ENCODE measurements around the gene MRTFB. TPM values are rescaled to one million over a fixed set of nuclear protein-coding genes. Genes with fewer than 3 reads are reported as not detected.
A peak's percentile ranks its signal among the peaks of the same experiment; 100 is the strongest.

MRTFB gene
- total and polyA plus RNA-seq, 12 donors, result 5.5 to 77.7 (median 44.3) TPM

- peaks cover 0 to 8% of the 10 kb centered on the region in 2 donors for H3K4me1 ChIP-seq (replicated peaks in 1 of 2)
- H3K36me3 ChIP-seq (replicated peaks in 1 of 2), result no peaks in the 10 kb centered on the region
- intact Hi-C loops (cut with DNase I), result loop anchor here (10.0 kb wide), 2 partner anchors 349 to 359 kb away; partner anchors contain the start of gene ERCC4 (in 1 of the 2)
- H3K4me3 ChIP-seq, result no peak overlapping the region
- WGBS, 4 donors, result 84 to 89% (median 87%) methylated on average over 7 of the region's 7 CpGs
- DNase-seq, result peak in 1 of 7 donors; percentile 50
- TF ChIP-seq CTCF (IDR thresholded peaks at IDR 0.05), result no peak
- TF ChIP-seq POLR2A (IDR thresholded peaks at IDR 0.05), result no peak
- no peaks in the 10 kb centered on the region for H3K27me3 ChIP-seq
- H3K9me3 ChIP-seq (replicated peaks in 1 of 3), result no peaks in the 10 kb centered on the region
- H3K27ac ChIP-seq, result no peak overlapping the region
Observed at GRCh38 chr16:14283786-14284185, 212.7 kb downstream of the MRTFB start.

GRCh38 chr16:14284371-14284770 is 213.3 kb downstream of the MRTFB start:
- Histone ChIP-seq H3K27ac (no peak overlapping the region), H3K36me3 (replicated peaks in 1 of 2) (no peaks in the 10 kb centered on the region), H3K9me3 (replicated peaks in 1 of 3) (peaks cover 0 to 4% (median 0%) of the 10 kb centered on the region in 3 donors), H3K4me1 (replicated peaks in 1 of 2) (peaks cover 0 to 8% of the 10 kb centered on the region in 2 donors), H3K4me3 (no peak overlapping the region), H3K27me3 (no peaks in the 10 kb centered on the region)
- 80 to 84% (median 83%) methylated on average over 5 of the region's 5 CpGs for WGBS, 4 donors
- TF ChIP-seq POLR2A (IDR thresholded peaks at IDR 0.05) (no peak), CTCF (IDR thresholded peaks at IDR 0.05) (no peak)
- DNase-seq, result peak in 1 of 7 donors; percentile 42
- intact Hi-C loops (cut with DNase I), result loop anchor here (10.0 kb wide), 2 partner anchors 350 to 360 kb away; partner anchors contain the start of gene ERCC4 (in 1 of the 2)

- 0 to 1% (median 0%) methylated on average over 16 to 23 of the region's 23 CpGs for WGBS, 4 donors
Observed at GRCh38 chr16:14284930-14285512, 213.9 kb downstream of the MRTFB start.

More at GRCh38 chr16:14284930-14285512, 213.9 kb downstream of the MRTFB start:
- TF ChIP-seq CTCF (IDR thresholded peaks at IDR 0.05) (peak in 5 of 6 experiments; percentile 20 to 50 (median 41)), POLR2A (IDR thresholded peaks at IDR 0.05) (no peak)
- peaks cover 0 to 3% of the 10 kb centered on the region in 2 donors for H3K4me1 ChIP-seq (replicated peaks in 1 of 2)
- peak overlapping the region; percentile 25 to 81 (median 67) for H3K4me3 ChIP-seq
- peak in 5 of 7 donors; percentile 75 to 86 (median 76) for DNase-seq
- H3K36me3 ChIP-seq (replicated peaks in 1 of 2), result no peaks in the 10 kb centered on the region
- peaks cover 0 to 9% (median 0%) of the 10 kb centered on the region in 3 donors for H3K9me3 ChIP-seq (replicated peaks in 1 of 3)
- H3K27me3 ChIP-seq, result no peaks in the 10 kb centered on the region
- intact Hi-C loops (cut with DNase I), result loop anchor here (10.0 kb wide), 2 partner anchors 350 to 360 kb away; partner anchors contain the start of gene ERCC4 (in 1 of the 2)
- peak overlapping the region in 4 of 5 donors; percentile 68 to 92 (median 88) for H3K27ac ChIP-seq
